Measurements from ENCODE around the gene PCDHA11. TPM values are rescaled to one million over a fixed set of nuclear protein-coding genes. Genes with fewer than 3 reads are reported as not detected.

The PCDHA11 gene
- total RNA-seq, 1 donor: 0.09 TPM

DNA sequence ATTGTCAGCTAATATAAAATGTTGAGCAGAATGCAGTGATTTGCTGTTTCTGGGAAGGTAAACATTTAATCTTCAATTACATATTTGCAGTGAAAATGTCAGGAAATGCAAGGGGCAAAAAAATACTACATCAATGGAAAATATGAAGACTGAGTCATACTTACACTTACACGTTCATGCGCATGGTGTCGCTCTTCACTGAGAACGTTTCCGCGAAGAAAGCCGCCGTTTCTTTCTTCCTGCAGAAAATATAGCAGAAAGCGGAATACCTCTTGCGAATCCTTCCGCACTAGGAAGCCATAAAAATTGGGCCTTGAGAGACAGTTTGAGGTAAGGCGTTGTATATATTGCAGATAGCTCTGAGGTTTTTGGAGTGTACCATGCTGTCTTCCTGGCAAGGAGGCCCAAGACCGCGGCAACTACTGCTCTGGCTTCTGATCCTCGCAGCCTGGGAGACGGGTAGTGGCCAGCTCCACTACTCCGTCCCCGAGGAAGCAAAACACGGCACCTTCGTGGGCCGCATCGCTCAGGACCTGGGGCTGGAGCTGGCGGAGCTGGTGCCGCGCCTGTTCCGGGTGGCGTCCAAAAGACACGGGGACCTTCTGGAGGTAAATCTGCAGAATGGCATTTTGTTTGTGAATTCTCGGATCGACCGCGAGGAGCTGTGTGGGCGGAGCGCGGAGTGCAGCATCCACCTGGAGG, 13.3 kb downstream of the PCDHA11 start, which contains the start of gene PCDHA13:
Gene PCDHA13 (plus strand): TSS at position 236 of the 702 bp plus-strand sequence. CDS start 145 bp downstream, at position 381.
- no peak within 1 kb of the TSS for H3K4me3 ChIP-seq (ENCODE audit: low read depth, low read length)
- no peak for TF ChIP-seq CTCF (IDR thresholded peaks at IDR 0.05; ENCODE audit: insufficient read depth, low read length)
- DNase-seq (ENCODE audit: low read depth): no peak

- no peak for DNase-seq (ENCODE audit: low read depth)
- no peak for TF ChIP-seq CTCF (IDR thresholded peaks at IDR 0.05; ENCODE audit: insufficient read depth, low read length)
These were observed 13.8 kb downstream of the PCDHA11 start for GRCh38 chr5:140882591-140882899.

GRCh38 chr5:140883373-140883772, 14.6 kb downstream of the PCDHA11 start:
- DNase-seq (ENCODE audit: low read depth): no peak
- H3K4me3 ChIP-seq (ENCODE audit: low read depth, low read length): no peak overlapping the region
- TF ChIP-seq CTCF (IDR thresholded peaks at IDR 0.05; ENCODE audit: insufficient read depth, low read length): no peak

More at GRCh38 chr5:140882591-140882899, 13.8 kb downstream of the PCDHA11 start:
- no peak overlapping the region for H3K4me3 ChIP-seq (ENCODE audit: low read depth, low read length)

DNA sequence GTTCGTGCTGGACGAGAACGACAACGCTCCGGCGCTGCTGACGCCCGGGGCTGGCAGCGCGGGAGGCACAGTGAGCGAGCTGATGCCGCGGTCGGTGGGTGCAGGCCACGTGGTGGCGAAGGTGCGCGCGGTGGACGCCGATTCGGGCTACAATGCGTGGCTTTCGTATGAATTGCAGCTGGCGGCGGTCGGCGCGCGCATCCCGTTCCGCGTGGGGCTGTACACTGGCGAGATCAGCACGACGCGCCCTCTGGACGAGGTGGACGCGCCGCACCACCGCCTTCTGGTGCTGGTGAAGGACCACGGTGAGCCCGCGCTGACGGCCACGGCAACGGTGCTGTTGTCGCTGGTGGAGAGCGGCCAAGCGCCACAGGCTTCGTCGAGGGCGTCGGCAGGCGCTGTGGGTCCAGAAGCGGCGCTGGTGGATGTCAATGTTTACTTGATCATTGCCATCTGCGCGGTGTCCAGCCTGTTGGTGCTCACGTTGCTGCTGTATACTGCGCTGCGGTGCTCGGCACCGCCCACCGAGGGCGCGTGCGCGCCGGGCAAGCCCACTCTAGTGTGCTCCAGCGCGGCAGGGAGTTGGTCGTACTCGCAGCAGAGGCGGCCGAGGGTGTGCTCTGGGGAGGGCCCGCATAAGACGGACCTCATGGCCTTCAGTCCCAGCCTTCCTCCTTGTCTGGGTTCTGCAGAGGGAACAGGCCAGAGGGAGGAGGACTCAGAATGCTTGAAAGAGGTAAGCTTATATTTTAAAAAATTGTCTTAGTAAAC, 15.4 kb downstream of the PCDHA11 start:
- DNase-seq (ENCODE audit: low read depth): no peak

GRCh38 chr5:140916325-140916724, 47.6 kb downstream of the PCDHA11 start:
- DNase-seq (ENCODE audit: low read depth): no peak
- no peak for TF ChIP-seq CTCF (IDR thresholded peaks at IDR 0.05; ENCODE audit: insufficient read depth, low read length)
- no peak overlapping the region for H3K4me3 ChIP-seq (ENCODE audit: low read depth, low read length)

More for the DNA sequence above, 15.4 kb downstream of the PCDHA11 start:
- TF ChIP-seq CTCF (IDR thresholded peaks at IDR 0.05; ENCODE audit: insufficient read depth, low read length): no peak
- H3K4me3 ChIP-seq (ENCODE audit: low read depth, low read length): no peak overlapping the region

Other genes with a start within 250 kb of the PCDHA11 start
- 0.36 and 4.4 TPM in 2 replicates for gene CD14, start 235.8 kb upstream of the PCDHA11 start, total RNA-seq (ENCODE audit: low replicate concordance)
- gene TMCO6, start 229.5 kb upstream of the PCDHA11 start, total RNA-seq (ENCODE audit: low replicate concordance): 21.1 and 295 TPM in 2 replicates
- 32.9 and 40.6 TPM in 2 replicates for gene NDUFA2, start 221.3 kb upstream of the PCDHA11 start, total RNA-seq (ENCODE audit: low replicate concordance)
- gene IK, start 221.1 kb upstream of the PCDHA11 start, total RNA-seq (ENCODE audit: low replicate concordance): 84.2 and 183 TPM in 2 replicates
- 12.8 and 21.9 TPM in 2 replicates for gene WDR55, start 204.1 kb upstream of the PCDHA11 start, total RNA-seq (ENCODE audit: low replicate concordance)
- 0.18 TPM in 1 of 2 replicates, not detected in the other for gene DND1, start 195.4 kb upstream of the PCDHA11 start, total RNA-seq (ENCODE audit: low replicate concordance)
- 52.2 and 62.9 TPM in 2 replicates for gene HARS1, start 177.6 kb upstream of the PCDHA11 start, total RNA-seq (ENCODE audit: low replicate concordance)
- gene HARS2, start 177.5 kb upstream of the PCDHA11 start, total RNA-seq (ENCODE audit: low replicate concordance): 22.7 and 39.0 TPM in 2 replicates
- 37.2 and 118 TPM in 2 replicates for gene ZMAT2, start 168.5 kb upstream of the PCDHA11 start, total RNA-seq (ENCODE audit: low replicate concordance)
- gene PCDHA1, start 82.8 kb upstream of the PCDHA11 start, total RNA-seq (ENCODE audit: low replicate concordance): 0.09 TPM in 1 of 2 replicates, not detected in the other
- gene PCDHA2, start 74.1 kb upstream of the PCDHA11 start, total RNA-seq (ENCODE audit: low replicate concordance): 0.09 and 0.16 TPM in 2 replicates
- 0.27 and 0.49 TPM in 2 replicates for gene PCDHA3, start 67.9 kb upstream of the PCDHA11 start, total RNA-seq (ENCODE audit: low replicate concordance)
- gene PCDHA4, start 61.9 kb upstream of the PCDHA11 start, total RNA-seq (ENCODE audit: low replicate concordance): 0.09 and 1.1 TPM in 2 replicates
- gene PCDHA5, start 47.3 kb upstream of the PCDHA11 start, total RNA-seq (ENCODE audit: low replicate concordance): 0.08 and 0.09 TPM in 2 replicates
- 0.27 and 1.3 TPM in 2 replicates for gene PCDHA6, start 41.0 kb upstream of the PCDHA11 start, total RNA-seq (ENCODE audit: low replicate concordance)
- gene PCDHA7, start 34.7 kb upstream of the PCDHA11 start, total RNA-seq (ENCODE audit: low replicate concordance): 0.18 and 0.41 TPM in 2 replicates
- 0.09 and 0.25 TPM in 2 replicates for gene PCDHA8, start 27.8 kb upstream of the PCDHA11 start, total RNA-seq (ENCODE audit: low replicate concordance)
- under 0.01 and 0.49 TPM in 2 replicates for gene PCDHA9, start 20.6 kb upstream of the PCDHA11 start, total RNA-seq (ENCODE audit: low replicate concordance)
- under 0.01 and 0.09 TPM in 2 replicates for gene PCDHA10, start 13.1 kb upstream of the PCDHA11 start, total RNA-seq (ENCODE audit: low replicate concordance)
- gene PCDHA12, start 6.4 kb downstream of the PCDHA11 start, total RNA-seq (ENCODE audit: low replicate concordance): 0.09 and 0.33 TPM in 2 replicates
- gene PCDHA13, start 13.2 kb downstream of the PCDHA11 start, total RNA-seq (ENCODE audit: low replicate concordance): 0.08 TPM in 1 of 2 replicates, not detected in the other
- gene PCDHAC1, start 57.3 kb downstream of the PCDHA11 start, total RNA-seq (ENCODE audit: low replicate concordance): 0.16 TPM in 1 of 2 replicates, not detected in the other
- 0.57 TPM in 1 of 2 replicates, not detected in the other for gene PCDHAC2, start 97.5 kb downstream of the PCDHA11 start, total RNA-seq (ENCODE audit: low replicate concordance)
- gene PCDHB1, start 182.4 kb downstream of the PCDHA11 start, total RNA-seq (ENCODE audit: low replicate concordance): not detected in 2 replicates
- gene PCDHB2, start 225.7 kb downstream of the PCDHA11 start, total RNA-seq (ENCODE audit: low replicate concordance): 0.36 and 0.82 TPM in 2 replicates
- gene PCDHB3, start 231.5 kb downstream of the PCDHA11 start, total RNA-seq (ENCODE audit: low replicate concordance): 0.27 and 0.74 TPM in 2 replicates